Keratinocyte (primary cell): ENCODE results near the gene RCCD1. TPM values are rescaled to one million over a fixed set of nuclear protein-coding genes. Genes with fewer than 3 reads are reported as not detected.

Experiments used
- DNase-seq: peaks from one replicate; pipeline ENCODE4 v3.0.0-alpha.2; 2011; ENCODE audit warnings: low read depth, missing footprints, low spot score
- FAIRE-seq: peaks from 2 replicates; lab custom pipeline; 2011; peaks lifted over from hg19 to GRCh38; lab: Jason Lieb, UNC
- H2AFZ ChIP-seq: 2 replicates; pipeline ENCODE4 v1.6.0; 2012; ENCODE audit warnings: low read length, control low read depth, inconsistent platforms; ENCODE audit not compliant: control insufficient read depth
- H3K27ac ChIP-seq: 2 replicates; pipeline ENCODE4 v1.5.1; 2011; ENCODE audit warnings: low read length; ENCODE audit not compliant: control insufficient read depth, insufficient read depth
- H3K27me3 ChIP-seq: 3 replicates; pipeline ENCODE4 v1.6.0; 2011; ENCODE audit warnings: low read length; ENCODE audit not compliant: control insufficient read depth, insufficient read depth; ENCODE audit errors: extremely low read depth
- H3K36me3 ChIP-seq, 2 experiments: 2 replicates in 1 of 2; 3 replicates in 1 of 2; pipeline ENCODE4 v1.5.1; 2011; ENCODE audit warnings: low read length in 2 of 2, mild to moderate bottlenecking in 1 of 2; ENCODE audit not compliant: control insufficient read depth in 2 of 2, insufficient read depth in 2 of 2; ENCODE audit errors: extremely low read depth in 1 of 2
- H3K4me1 ChIP-seq: 3 replicates; pipeline ENCODE4 v1.5.1; 2011; ENCODE audit warnings: low read length; ENCODE audit not compliant: control insufficient read depth, insufficient read depth; ENCODE audit errors: extremely low read depth
- H3K4me2 ChIP-seq: 3 replicates; pipeline ENCODE4 v1.6.0; 2011; ENCODE audit warnings: low read depth, low read length; ENCODE audit not compliant: control insufficient read depth, insufficient read depth; ENCODE audit errors: extremely low read depth
- H3K4me3 ChIP-seq, 3 experiments: fragments of 200-600 bp in 1 of 3; sonication (generic) in 1 of 3; 2 replicates in 2 of 3; 3 replicates in 1 of 3; pipeline ENCODE4 v1.5.1; 2011 to 2016; ENCODE audit warnings: low read length in 3 of 3, mild to moderate bottlenecking in 3 of 3, control low read depth in 2 of 3, inconsistent platforms in 1 of 3, low read depth in 1 of 3, mixed read lengths in 1 of 3, mixed run types in 1 of 3, moderate library complexity in 1 of 3; ENCODE audit not compliant: control insufficient read depth in 2 of 3, insufficient read depth in 2 of 3; ENCODE audit errors: extremely low read depth in 1 of 3
- H3K79me2 ChIP-seq: 2 replicates; pipeline ENCODE4 v1.6.0; 2012; ENCODE audit warnings: low read length; ENCODE audit not compliant: control insufficient read depth, insufficient read depth
- H3K9ac ChIP-seq: 3 replicates; pipeline ENCODE4 v1.6.0; 2011; ENCODE audit warnings: low read length; ENCODE audit not compliant: control insufficient read depth, insufficient read depth; ENCODE audit errors: extremely low read depth
- H3K9me1 ChIP-seq: 3 replicates; pipeline ENCODE4 v1.6.0; 2011; ENCODE audit warnings: low read length; ENCODE audit not compliant: control insufficient read depth, insufficient read depth; ENCODE audit errors: extremely low read depth
- H3K9me3 ChIP-seq: 2 replicates; pipeline ENCODE4 v1.5.1; 2012; ENCODE audit warnings: low read depth, low read length; ENCODE audit not compliant: control insufficient read depth
- H4K20me1 ChIP-seq: 3 replicates; pipeline ENCODE4 v1.6.0; 2011; ENCODE audit warnings: low read length; ENCODE audit not compliant: control insufficient read depth, insufficient read depth; ENCODE audit errors: extremely low read depth
- EZH2 ChIP-seq: IDR thresholded peaks from one replicate; pipeline ENCODE4 v1.6.1; 2012; ENCODE audit warnings: inconsistent platforms, mild to moderate bottlenecking, low read length, moderate library complexity
- dilution Hi-C: fragments of 300-500 bp; cut with MboI; formaldehyde crosslinking; loops from one replicate; pipeline ENCODE4 v1.7.0; 2020; ENCODE audit warnings: low sequenced_read_pairs; ENCODE audit not compliant: extremely low pct_ligation_motif_present
- polyA minus RNA-seq, 3 experiments: library from RNA; depleted of rRNA, polyadenylated mRNA; stranded (reverse); fragments of >200 nt; gene quantifications; 1 replicate in 1 of 3; 2 replicates in 1 of 3; 3 replicates in 1 of 3; pipeline ENCODE4 v1.2.3, GENCODE V29; 2011
- polyA plus RNA-seq, 5 experiments: library from polyadenylated mRNA; depleted of rRNA in 3 of 5; stranded (reverse) in 3 of 5; stranded (forward) in 1 of 5; unstranded in 1 of 5; fragments of >200 nt; gene quantifications; 1 replicate in 1 of 5; 2 replicates in 3 of 5; 3 replicates in 1 of 5; pipeline versions ENCODE4 v1.2.1 to v1.2.3, GENCODE V29; 2011 to 2012; ENCODE audit warnings: missing spikeins in 2 of 5, low read depth in 1 of 5, low replicate concordance in 1 of 5
- TF ChIP-seq, protein P1 (sequence below), 3 experiments: IDR thresholded peaks in 1 of 3; conservative IDR thresholded peaks in 1 of 3; optimal IDR thresholded peaks in 1 of 3; 2 replicates in 2 of 3; 3 replicates in 1 of 3; pipeline versions ENCODE3 to v1.5.1; 2011; ENCODE audit warnings: low read length in 3 of 3, mild to moderate bottlenecking in 3 of 3, moderate library complexity in 2 of 3, control low read depth in 1 of 3, inconsistent platforms in 1 of 3; ENCODE audit not compliant: insufficient read depth in 2 of 3; ENCODE audit errors: extremely low read depth in 1 of 3

Gene RCCD1, protein sequence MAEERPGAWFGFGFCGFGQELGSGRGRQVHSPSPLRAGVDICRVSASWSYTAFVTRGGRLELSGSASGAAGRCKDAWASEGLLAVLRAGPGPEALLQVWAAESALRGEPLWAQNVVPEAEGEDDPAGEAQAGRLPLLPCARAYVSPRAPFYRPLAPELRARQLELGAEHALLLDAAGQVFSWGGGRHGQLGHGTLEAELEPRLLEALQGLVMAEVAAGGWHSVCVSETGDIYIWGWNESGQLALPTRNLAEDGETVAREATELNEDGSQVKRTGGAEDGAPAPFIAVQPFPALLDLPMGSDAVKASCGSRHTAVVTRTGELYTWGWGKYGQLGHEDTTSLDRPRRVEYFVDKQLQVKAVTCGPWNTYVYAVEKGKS
- polyA plus RNA-seq (4.9 to 7.8 TPM (median 7.3 TPM) in 3 replicates), polyA minus RNA-seq (1.8 to 4.7 TPM (median 3.1 TPM) in 3 replicates)
- polyA plus RNA-seq (2011; ENCODE audit: low read depth): 12.3 TPM
- polyA plus RNA-seq (2011; cell fraction: cytosol; rRNA removed): 4.4 and 4.6 TPM in 2 replicates
- 18.7 and 19.9 TPM in 2 replicates for polyA plus RNA-seq (2011; cell fraction: nucleus; rRNA removed)
- polyA plus RNA-seq (2012; ENCODE audit: low replicate concordance): 8.1 and 11.2 TPM in 2 replicates
- polyA minus RNA-seq (2011; cell fraction: cytosol; rRNA and poly(A)+ RNA removed): 4.6 TPM
- 3.5 and 3.6 TPM in 2 replicates for polyA minus RNA-seq (2011; cell fraction: nucleus; rRNA and poly(A)+ RNA removed)

DNA sequence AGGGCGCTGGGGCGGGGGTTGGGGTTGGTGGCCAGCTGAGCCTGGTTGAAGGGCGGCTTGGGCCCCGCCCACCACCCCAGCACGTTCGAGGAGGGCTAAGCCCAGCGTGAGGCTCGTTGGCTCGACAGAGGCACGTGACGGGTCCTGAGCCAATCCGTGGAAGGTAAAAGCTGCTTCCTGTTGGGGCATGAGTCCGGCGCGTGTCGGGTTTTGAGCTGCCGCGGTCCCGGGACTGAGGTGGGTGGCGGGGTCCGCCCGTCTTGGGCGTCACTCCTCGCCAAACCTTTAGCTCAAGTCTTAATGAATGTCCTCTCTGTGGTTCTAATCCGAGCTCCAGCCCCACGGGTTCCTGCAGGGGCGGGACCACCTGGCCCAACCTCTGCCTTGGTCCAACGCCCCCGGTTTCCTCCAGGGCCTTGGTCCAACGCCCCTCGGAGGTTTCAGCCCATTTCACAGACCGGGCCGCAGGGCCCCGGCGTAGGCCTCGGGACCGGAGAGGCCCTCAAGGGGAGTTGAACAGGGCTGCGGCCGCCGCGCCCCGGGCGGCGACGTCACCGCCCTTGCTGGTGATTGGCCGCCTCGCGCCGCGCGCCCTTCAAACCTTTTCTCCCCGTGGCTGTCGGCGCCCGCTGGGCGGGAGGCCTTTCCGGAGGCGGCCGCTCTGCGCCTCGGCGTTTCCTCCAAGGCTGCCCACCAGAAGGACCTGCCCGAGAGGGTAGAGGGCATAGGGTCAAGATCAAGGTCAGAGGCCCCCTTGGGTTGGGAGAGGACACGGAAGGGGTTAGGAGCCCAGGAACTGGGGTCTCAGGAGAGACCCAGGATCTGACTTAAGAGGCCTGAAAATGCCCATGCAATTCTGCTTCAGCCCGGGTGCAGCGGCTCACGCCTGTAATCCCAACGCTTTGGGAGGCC is at the start of gene RCCD1:
RCCD1 (plus strand) TSS at position 173 of the 912 bp plus-strand sequence. CDS start 1,851 bp downstream, outside the sequence.
- Histone ChIP-seq H3K36me3 (peaks cover 16 to 24% of the 10 kb centered on the region in 2 experiments), H3K9ac (peak within 1 kb of the TSS; percentile 95), H3K27ac (peak within 1 kb of the TSS; percentile 94), H3K4me2 (peak within 1 kb of the TSS; percentile 87), H3K27me3 (no peaks in the 10 kb centered on the region), H3K9me1 (no peaks in the 10 kb centered on the region), H4K20me1 (no peaks in the 10 kb centered on the region), H3K9me3 (no peaks in the 10 kb centered on the region), H2AFZ (peak within 1 kb of the TSS; percentile 88), H3K79me2 (no peaks in the 10 kb centered on the region), H3K4me3 (peak within 1 kb of the TSS; percentile 60 to 80 (median 77)), H3K4me1 (peaks cover 16% of the 10 kb centered on the region)
- DNase-seq (peak; percentile 72), FAIRE-seq (peak; percentile 88)
- dilution Hi-C loops: no loop called here
- TF ChIP-seq, protein P1, sequence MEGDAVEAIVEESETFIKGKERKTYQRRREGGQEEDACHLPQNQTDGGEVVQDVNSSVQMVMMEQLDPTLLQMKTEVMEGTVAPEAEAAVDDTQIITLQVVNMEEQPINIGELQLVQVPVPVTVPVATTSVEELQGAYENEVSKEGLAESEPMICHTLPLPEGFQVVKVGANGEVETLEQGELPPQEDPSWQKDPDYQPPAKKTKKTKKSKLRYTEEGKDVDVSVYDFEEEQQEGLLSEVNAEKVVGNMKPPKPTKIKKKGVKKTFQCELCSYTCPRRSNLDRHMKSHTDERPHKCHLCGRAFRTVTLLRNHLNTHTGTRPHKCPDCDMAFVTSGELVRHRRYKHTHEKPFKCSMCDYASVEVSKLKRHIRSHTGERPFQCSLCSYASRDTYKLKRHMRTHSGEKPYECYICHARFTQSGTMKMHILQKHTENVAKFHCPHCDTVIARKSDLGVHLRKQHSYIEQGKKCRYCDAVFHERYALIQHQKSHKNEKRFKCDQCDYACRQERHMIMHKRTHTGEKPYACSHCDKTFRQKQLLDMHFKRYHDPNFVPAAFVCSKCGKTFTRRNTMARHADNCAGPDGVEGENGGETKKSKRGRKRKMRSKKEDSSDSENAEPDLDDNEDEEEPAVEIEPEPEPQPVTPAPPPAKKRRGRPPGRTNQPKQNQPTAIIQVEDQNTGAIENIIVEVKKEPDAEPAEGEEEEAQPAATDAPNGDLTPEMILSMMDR (optimal IDR thresholded peaks at IDR 0.05 in 1 of 3, IDR thresholded peaks at IDR 0.05 in 1 of 3, conservative IDR thresholded peaks at IDR 0.05 in 1 of 3; ENCODE audit: extremely low read depth in 1 of 3, insufficient read depth in 2 of 3, low read length in 3 of 3): no peak
- TF ChIP-seq EZH2: no peak

DNA sequence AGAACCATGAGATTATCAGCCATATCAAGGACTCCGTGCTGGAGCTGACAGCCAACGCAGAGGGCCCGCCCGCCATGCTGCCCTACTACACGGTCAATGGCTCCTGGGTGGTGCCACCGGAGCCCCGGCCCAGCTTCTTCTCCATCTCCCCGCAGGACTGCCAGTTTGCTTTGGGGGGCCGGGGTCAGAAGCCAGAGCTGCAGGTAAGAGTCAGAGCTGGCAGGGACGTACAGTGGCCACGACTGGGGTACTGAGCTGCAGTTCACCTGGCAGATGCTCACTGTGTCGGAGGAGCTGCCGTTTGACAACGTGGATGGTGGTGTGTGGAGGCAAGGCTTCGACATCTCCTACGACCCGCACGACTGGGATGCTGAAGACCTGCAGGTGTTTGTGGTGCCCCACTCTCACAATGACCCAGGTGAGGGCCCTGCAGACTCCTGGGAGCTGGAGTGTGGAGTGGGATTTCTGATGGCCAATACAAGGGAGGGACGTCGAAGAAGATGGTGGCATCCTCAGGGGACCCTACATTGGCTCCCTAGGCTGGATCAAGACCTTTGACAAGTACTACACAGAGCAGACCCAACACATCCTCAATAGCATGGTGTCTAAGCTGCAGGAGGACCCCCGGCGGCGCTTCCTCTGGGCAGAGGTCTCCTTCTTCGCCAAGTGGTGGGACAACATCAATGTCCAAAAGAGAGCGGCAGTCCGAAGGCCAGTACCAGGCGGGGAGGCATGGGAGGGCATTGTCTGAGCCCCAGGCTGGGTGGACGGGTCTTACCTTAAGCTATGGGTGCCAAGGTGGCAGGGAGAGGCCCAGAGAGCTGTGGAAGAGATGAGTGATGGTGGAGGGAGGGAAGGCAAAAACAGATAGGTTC is 49.1 kb upstream of the RCCD1 start:
- FAIRE-seq (no peak), DNase-seq (no peak)
- no peaks in the 10 kb centered on the region for H4K20me1 ChIP-seq
- peaks cover 3 to 5% of the 10 kb centered on the region in 2 experiments for H3K36me3 ChIP-seq
- no peak overlapping the region for H2AFZ ChIP-seq
- no peaks in the 10 kb centered on the region for H3K79me2 ChIP-seq
- H3K9me1 ChIP-seq: peaks cover 2% of the 10 kb centered on the region
- dilution Hi-C loops: no loop called here
- no peaks in the 10 kb centered on the region for H3K9me3 ChIP-seq
- no peak overlapping the region for H3K9ac ChIP-seq
- no peaks in the 10 kb centered on the region for H3K27me3 ChIP-seq
- no peak overlapping the region for H3K4me3 ChIP-seq
- no peak overlapping the region for H3K4me2 ChIP-seq
- peaks cover 12% of the 10 kb centered on the region for H3K4me1 ChIP-seq
- TF ChIP-seq, protein P1 (optimal IDR thresholded peaks at IDR 0.05 in 1 of 3, IDR thresholded peaks at IDR 0.05 in 1 of 3, conservative IDR thresholded peaks at IDR 0.05 in 1 of 3; ENCODE audit: extremely low read depth in 1 of 3, insufficient read depth in 2 of 3, low read length in 3 of 3): no peak
- TF ChIP-seq EZH2: no peak
- H3K27ac ChIP-seq: no peak overlapping the region
